ENCODE results near the gene PHC3.
"Not testable (repeated sequence)": the region's sequence is repeated elsewhere in the genome, so short reads cannot be mapped to it uniquely, and the experiment has no call there.

PHC3 gene

GRCh38 chr3:170180908-170181885, at the start of gene PHC3:
Gene PHC3, minus strand, starts transcription at chr3:170181733. Its CDS starts 18 bp downstream, at chr3:170181715.
- DNase-seq (ENCODE audit: low read depth): peak; percentile 89

- no peak for DNase-seq (ENCODE audit: low read depth)
Observed at GRCh38 chr3:170228093-170228766, 46.7 kb upstream of the PHC3 start.

DNA sequence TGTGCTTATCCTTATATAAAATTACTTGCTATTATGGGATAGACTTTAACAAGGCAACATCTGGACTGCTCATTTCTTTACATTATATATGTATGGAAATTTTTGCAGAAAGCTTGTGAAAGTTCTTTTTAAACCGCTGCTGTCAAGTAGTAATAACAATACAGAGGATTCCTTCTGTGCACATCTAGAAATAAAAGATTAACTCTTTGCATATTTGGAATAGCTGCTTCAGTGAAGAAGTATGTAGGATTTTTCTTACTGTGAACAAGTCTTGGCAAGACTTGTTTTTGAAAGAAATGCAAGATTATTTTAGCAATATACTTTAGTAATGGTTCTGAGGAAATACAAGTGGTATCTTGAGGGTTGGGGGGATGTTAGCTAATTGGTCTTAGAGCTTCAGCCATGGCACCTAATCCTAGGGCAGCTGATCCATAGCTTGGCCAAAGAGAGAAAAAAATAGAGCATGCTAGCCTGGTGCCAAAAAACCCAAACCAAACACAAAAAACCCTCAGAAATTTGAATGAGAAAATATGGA, 45.0 kb upstream of the PHC3 start:
- no peak for DNase-seq (ENCODE audit: low read depth)

DNA sequence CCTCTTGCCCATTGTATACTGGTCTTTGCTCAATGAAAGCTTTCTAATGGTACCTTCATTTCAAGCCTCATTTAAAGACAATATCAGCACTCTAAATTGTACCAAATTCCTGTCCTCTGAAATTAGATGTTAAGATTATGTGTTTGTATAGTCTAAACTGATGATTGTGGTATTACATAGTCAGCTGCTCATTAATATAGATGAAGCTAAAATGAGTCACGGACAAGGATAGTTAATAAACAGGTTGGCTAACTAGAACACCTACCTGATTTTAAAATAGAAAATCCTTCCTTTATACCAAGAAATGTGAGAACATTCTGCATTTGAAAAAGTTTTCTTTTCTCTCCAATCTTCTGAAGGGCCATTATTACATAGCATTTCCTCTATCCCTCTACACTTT, 43.6 kb upstream of the PHC3 start:
- DNase-seq (ENCODE audit: low read depth): no peak

- DNase-seq (ENCODE audit: low read depth): peak; percentile 3
Observed at GRCh38 chr3:170222647-170223541, 41.4 kb upstream of the PHC3 start.

GRCh38 chr3:170221924-170222646, 40.6 kb upstream of the PHC3 start, which contains the start of gene PRKCI:
Gene PRKCI, plus strand, starts transcription at chr3:170222424. Its CDS starts 246 bp downstream, at chr3:170222670.
- peak; percentile 63 for DNase-seq (ENCODE audit: low read depth)

- DNase-seq (ENCODE audit: low read depth): no peak
Observed at GRCh38 chr3:170220871-170221270, 39.3 kb upstream of the PHC3 start.

- DNase-seq (ENCODE audit: low read depth): no peak
Observed at GRCh38 chr3:170219850-170220249, 38.3 kb upstream of the PHC3 start.

DNA sequence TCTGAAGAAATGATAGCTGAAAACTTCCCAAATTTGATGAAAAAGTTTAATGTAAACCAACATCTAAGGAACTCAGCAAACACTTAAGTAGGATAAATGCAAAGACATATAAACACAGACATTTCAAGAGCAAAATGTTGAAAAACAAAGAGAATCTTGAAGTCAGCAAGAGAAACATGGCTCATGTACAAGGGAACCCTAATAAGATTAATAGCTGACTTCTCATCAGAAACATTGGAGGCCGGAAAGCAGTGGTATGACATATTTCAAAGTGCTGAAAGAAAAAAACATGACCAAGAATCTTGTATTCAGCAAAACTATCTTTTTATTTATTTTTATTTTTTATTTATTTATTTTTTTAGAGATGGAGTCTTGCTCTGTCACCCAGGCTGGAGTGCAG, 30.1 kb upstream of the PHC3 start:
- DNase-seq (ENCODE audit: low read depth): no peak

GRCh38 chr3:170207717-170208116, 26.2 kb upstream of the PHC3 start:
- DNase-seq (ENCODE audit: low read depth): no peak

DNA sequence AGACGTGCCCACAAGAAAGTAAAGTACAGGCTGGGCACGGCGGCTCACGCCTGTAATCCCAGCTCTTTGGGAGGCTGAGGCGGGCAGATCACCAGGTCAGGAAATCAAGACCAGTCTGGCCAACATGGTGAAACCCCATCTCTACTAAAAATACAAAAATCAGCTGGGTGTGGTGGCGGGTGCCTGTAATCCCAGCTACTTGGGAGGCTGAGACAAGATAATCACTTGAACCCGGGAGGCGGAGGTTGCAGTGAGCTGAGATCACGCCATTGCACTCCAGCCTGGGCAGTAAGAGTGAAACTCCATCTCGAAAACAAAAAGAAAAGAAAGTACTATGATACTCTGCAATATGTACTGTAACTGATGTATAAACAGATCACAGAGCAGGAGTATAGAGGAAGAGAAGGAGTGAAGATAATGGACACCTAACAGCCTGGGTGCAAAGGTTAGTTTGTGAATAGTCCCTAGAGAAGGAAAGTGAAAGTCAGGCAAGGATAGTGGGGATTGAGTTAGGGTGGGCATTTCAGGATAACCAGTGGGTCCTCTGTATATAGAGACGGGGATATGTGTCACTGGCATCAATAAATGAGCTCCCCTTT, 24.7 kb upstream of the PHC3 start:
- not testable (repeated sequence) for DNase-seq (ENCODE audit: low read depth)

DNA sequence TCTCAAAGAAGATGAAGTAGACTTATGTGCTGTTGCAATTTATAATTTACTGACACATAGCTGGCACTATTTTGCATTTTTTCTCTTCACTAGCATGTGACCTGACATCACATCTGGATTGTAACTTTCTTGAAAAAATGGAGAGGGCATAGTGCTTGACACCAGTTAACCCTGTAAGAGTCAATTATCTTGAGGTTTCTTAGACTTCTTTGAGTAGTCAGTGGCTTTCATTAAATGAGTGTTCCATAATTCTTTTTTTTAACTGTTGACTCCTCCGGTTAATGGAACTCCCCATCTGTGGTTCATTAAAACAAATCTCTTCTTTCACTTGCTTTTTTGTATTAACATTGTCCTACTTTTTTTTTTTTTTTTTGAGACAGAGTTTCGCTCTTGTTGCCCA, 23.8 kb upstream of the PHC3 start:
- no peak for DNase-seq (ENCODE audit: low read depth)

- no peak for DNase-seq (ENCODE audit: low read depth)
Observed at GRCh38 chr3:170204509-170204908, 23.0 kb upstream of the PHC3 start.

DNA sequence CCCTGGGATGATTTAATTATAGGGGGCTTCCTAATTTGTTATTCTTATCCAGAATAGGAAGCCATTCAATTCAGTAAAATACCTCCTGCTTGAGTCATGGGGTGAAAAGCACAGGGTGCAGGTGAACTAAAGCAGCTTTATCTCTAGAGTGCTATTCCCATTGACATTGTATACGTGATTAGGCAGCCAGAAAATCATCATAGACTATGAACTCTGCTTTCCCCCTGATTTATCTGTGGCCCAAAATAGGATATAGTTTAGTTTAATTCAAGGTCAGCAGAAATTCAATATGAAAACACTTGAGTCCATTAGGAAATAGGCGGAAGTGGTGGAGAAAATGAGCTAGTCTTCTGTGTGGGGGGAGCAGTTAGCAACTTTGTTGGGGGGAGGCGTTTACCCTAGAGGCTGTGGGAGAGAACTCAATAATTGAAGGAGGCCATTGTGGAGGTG, 22.5 kb upstream of the PHC3 start:
- DNase-seq (ENCODE audit: low read depth): no peak

DNA sequence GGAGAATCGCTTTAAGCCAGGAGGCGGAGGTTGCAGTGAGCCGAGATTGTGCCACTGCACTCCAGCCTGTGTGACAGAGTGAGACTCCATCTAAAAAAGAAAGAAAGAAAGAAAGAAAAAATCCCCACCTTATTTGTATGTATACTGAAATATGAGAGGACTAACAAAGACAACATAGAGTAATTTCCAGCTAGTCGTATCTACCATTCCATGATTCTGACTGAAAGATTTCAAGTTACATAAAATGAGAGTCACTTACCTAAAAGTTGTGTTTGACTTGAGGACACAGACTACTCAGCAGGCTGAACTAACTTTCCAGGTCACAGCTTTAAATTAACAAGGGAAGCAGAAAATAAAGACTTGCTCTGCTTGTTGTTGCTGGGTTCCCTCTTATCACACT, 21.9 kb upstream of the PHC3 start:
- DNase-seq (ENCODE audit: low read depth): no peak

- no peak for DNase-seq (ENCODE audit: low read depth)
Observed at GRCh38 chr3:170201527-170201926, 20.0 kb upstream of the PHC3 start.

DNA sequence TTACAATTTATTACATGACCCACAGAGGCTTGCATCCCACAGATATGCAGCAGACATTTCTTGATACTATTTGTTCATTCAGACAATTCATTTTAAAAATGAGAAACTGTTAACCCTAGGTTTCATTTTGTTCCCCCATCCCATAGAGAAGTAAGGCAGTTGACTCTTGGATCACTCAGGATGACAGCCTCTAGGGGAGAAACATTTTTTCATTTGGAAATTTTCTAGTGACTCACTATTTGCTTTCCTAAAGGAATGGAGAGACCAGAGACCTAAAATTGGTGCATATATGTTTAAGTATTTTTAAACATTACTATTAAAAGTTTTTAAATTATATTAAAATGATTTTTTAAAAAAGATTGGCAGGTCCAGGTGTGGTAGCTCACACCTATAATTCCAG, 19.5 kb upstream of the PHC3 start:
- no peak for DNase-seq (ENCODE audit: low read depth)

- no peak for DNase-seq (ENCODE audit: low read depth)
Observed at GRCh38 chr3:170196833-170197232, 15.3 kb upstream of the PHC3 start.

- not testable (repeated sequence) for DNase-seq (ENCODE audit: low read depth)
Observed at GRCh38 chr3:170195759-170196158, 14.2 kb upstream of the PHC3 start.

GRCh38 chr3:170189398-170190256, 8.1 kb upstream of the PHC3 start:
- no peak for DNase-seq (ENCODE audit: low read depth)

Data from stimulated activated CD8-positive, alpha-beta memory T cell treated with anti-CD3 and anti-CD28 coated beads, Interleukin-15, amount 100 ng/mL, for 1 hour (primary cell).